ENCODE data around the gene ACVR1. TPM values are rescaled to one million over a fixed set of nuclear protein-coding genes. Genes with fewer than 3 reads are reported as not detected.

The ACVR1 gene
- total RNA-seq, 1 donor from 2014 or later, result 29.9 TPM

GRCh38 chr2:157698430-157698829 lies 177.7 kb downstream of the ACVR1 start:
- Mint-ChIP-seq H3K36me3 (ENCODE audit: low read depth, unreplicated experiment) (no peaks in the 10 kb centered on the region), H3K9me3 (ENCODE audit: unreplicated experiment) (no peaks in the 10 kb centered on the region), H3K27ac (ENCODE audit: unreplicated experiment) (no peak overlapping the region), H3K4me1 (ENCODE audit: unreplicated experiment) (no peaks in the 10 kb centered on the region), H3K27me3 (ENCODE audit: unreplicated experiment) (no peaks in the 10 kb centered on the region), H3K4me3 (ENCODE audit: unreplicated experiment) (no peak overlapping the region)
- no peak for DNase-seq (ENCODE audit: low spot score)
- TF ChIP-seq, protein P1, sequence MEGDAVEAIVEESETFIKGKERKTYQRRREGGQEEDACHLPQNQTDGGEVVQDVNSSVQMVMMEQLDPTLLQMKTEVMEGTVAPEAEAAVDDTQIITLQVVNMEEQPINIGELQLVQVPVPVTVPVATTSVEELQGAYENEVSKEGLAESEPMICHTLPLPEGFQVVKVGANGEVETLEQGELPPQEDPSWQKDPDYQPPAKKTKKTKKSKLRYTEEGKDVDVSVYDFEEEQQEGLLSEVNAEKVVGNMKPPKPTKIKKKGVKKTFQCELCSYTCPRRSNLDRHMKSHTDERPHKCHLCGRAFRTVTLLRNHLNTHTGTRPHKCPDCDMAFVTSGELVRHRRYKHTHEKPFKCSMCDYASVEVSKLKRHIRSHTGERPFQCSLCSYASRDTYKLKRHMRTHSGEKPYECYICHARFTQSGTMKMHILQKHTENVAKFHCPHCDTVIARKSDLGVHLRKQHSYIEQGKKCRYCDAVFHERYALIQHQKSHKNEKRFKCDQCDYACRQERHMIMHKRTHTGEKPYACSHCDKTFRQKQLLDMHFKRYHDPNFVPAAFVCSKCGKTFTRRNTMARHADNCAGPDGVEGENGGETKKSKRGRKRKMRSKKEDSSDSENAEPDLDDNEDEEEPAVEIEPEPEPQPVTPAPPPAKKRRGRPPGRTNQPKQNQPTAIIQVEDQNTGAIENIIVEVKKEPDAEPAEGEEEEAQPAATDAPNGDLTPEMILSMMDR (IDR thresholded peaks at IDR 0.05; ENCODE audit: unreplicated experiment), result no peak

- TF ChIP-seq, protein P1 (IDR thresholded peaks at IDR 0.05; ENCODE audit: unreplicated experiment), result no peak
Measured at GRCh38 chr2:157696036-157696435, 180.1 kb downstream of the ACVR1 start.

GRCh38 chr2:157692768-157693167 lies 183.4 kb downstream of the ACVR1 start:
- H3K27ac Mint-ChIP-seq (ENCODE audit: unreplicated experiment), result no peak overlapping the region
- no peak for DNase-seq (ENCODE audit: low spot score)
- H3K36me3 Mint-ChIP-seq (ENCODE audit: low read depth, unreplicated experiment), result no peaks in the 10 kb centered on the region
- no peak overlapping the region for H3K4me3 Mint-ChIP-seq (ENCODE audit: unreplicated experiment)
- H3K27me3 Mint-ChIP-seq (ENCODE audit: unreplicated experiment), result peaks cover 1% of the 10 kb centered on the region
- H3K4me1 Mint-ChIP-seq (ENCODE audit: unreplicated experiment), result no peaks in the 10 kb centered on the region
- TF ChIP-seq, protein P1 (IDR thresholded peaks at IDR 0.05; ENCODE audit: unreplicated experiment), result no peak
- no peaks in the 10 kb centered on the region for H3K9me3 Mint-ChIP-seq (ENCODE audit: unreplicated experiment)

More at GRCh38 chr2:157696036-157696435, 180.1 kb downstream of the ACVR1 start:
- Mint-ChIP-seq H3K9me3 (ENCODE audit: unreplicated experiment) (no peaks in the 10 kb centered on the region), H3K4me1 (ENCODE audit: unreplicated experiment) (no peaks in the 10 kb centered on the region), H3K36me3 (ENCODE audit: low read depth, unreplicated experiment) (no peaks in the 10 kb centered on the region), H3K27ac (ENCODE audit: unreplicated experiment) (no peak overlapping the region), H3K4me3 (ENCODE audit: unreplicated experiment) (no peak overlapping the region), H3K27me3 (ENCODE audit: unreplicated experiment) (no peaks in the 10 kb centered on the region)
- DNase-seq (ENCODE audit: low spot score), result no peak

DNA sequence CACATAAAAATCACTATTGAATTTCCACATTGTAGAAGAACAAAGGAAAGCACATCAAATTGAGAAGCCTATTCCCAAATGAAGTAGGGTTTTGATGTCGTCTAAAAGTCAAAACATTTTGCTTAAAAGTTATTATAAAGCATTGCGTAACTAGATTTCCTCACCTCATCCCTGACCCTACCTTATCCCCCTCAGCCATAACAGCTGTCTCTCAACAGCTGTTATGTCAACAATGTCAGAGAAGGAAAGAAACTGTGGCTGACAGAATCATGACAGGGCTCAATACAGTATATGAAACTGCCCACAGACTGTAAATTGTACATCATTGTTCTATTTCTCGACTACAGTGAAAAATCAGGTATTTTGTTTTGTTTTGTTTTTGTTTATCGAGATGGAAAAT lies 184.4 kb downstream of the ACVR1 start:
- TF ChIP-seq, protein P1 (IDR thresholded peaks at IDR 0.05; ENCODE audit: unreplicated experiment), result no peak
- peaks cover 1% of the 10 kb centered on the region for H3K27me3 Mint-ChIP-seq (ENCODE audit: unreplicated experiment)
- no peak overlapping the region for H3K27ac Mint-ChIP-seq (ENCODE audit: unreplicated experiment)

DNA sequence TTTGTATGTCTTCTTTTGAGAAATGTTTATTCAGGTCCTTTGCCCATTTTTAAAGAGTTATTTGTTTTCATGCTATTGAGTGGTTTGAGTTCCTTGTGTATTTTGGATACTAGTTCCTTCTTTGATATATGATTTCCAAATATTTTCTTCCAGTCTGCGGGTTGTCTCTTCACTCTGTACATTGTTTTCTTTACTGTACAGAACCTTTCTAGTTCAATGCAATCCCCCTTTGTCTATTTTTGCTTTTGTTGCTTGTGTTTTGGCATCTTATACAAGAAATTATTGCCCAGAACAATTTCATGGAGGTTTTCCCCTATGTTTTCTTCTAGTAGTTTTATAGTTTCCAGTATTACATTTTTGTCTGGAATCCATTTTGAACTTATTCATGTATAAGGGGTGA lies 185.0 kb downstream of the ACVR1 start:
- H3K36me3 Mint-ChIP-seq (ENCODE audit: low read depth, unreplicated experiment), result no peaks in the 10 kb centered on the region
- TF ChIP-seq, protein P1 (IDR thresholded peaks at IDR 0.05; ENCODE audit: unreplicated experiment), result no peak
- no peaks in the 10 kb centered on the region for H3K4me1 Mint-ChIP-seq (ENCODE audit: unreplicated experiment)
- no peak overlapping the region for H3K4me3 Mint-ChIP-seq (ENCODE audit: unreplicated experiment)
- no peak overlapping the region for H3K27ac Mint-ChIP-seq (ENCODE audit: unreplicated experiment)
- H3K9me3 Mint-ChIP-seq (ENCODE audit: unreplicated experiment), result no peaks in the 10 kb centered on the region
- no peak for DNase-seq (ENCODE audit: low spot score)
- peaks cover 1% of the 10 kb centered on the region for H3K27me3 Mint-ChIP-seq (ENCODE audit: unreplicated experiment)

More for the DNA sequence above, 184.4 kb downstream of the ACVR1 start:
- DNase-seq (ENCODE audit: low spot score), result no peak
- Mint-ChIP-seq H3K4me1 (ENCODE audit: unreplicated experiment) (no peaks in the 10 kb centered on the region), H3K9me3 (ENCODE audit: unreplicated experiment) (no peaks in the 10 kb centered on the region), H3K4me3 (ENCODE audit: unreplicated experiment) (no peak overlapping the region), H3K36me3 (ENCODE audit: low read depth, unreplicated experiment) (no peaks in the 10 kb centered on the region)

Other genes starting within 250 kb of the ACVR1 start
- 0.10 TPM for gene ACVR1C, start 247.5 kb downstream of the ACVR1 start, total RNA-seq (ENCODE audit: unreplicated experiment)
- gene UPP2, start 225.5 kb upstream of the ACVR1 start, total RNA-seq (ENCODE audit: unreplicated experiment), result not detected